DOHH2 (cell line): ENCODE measurements around the gene PRICKLE1.

ENCODE experiments used
- H3F3A ChIP-seq: fragments of 200-600 bp; sonication (generic), shearing (Covaris generic); 2 replicates; pipeline ENCODE4 v1.6.0; 2016; ENCODE audit warnings: antibody characterized with exemption, mild to moderate bottlenecking; ENCODE audit not compliant: control insufficient read depth, insufficient read depth
- H3K27ac ChIP-seq: fragments of 200-600 bp; sonication (generic); 2 replicates; pipeline ENCODE4 v1.5.1; 2014; ENCODE audit warnings: low read depth, mild to moderate bottlenecking, low read length, moderate library complexity
- H3K27me3 ChIP-seq: fragments of 200-600 bp; sonication (generic); 2 replicates; pipeline ENCODE4 v1.6.1; 2014; ENCODE audit warnings: mild to moderate bottlenecking, low read length, mixed read lengths; ENCODE audit not compliant: control insufficient read depth
- H3K36me3 ChIP-seq: fragments of 200-600 bp; sonication (generic); 2 replicates; pipeline ENCODE4 v1.6.1; 2014; ENCODE audit warnings: mild to moderate bottlenecking, low read length, moderate library complexity, mixed read lengths; ENCODE audit not compliant: control insufficient read depth
- H3K4me1 ChIP-seq: fragments of 200-600 bp; sonication (generic); 2 replicates; pipeline ENCODE4 v1.6.1; 2014; ENCODE audit warnings: mild to moderate bottlenecking, low read length, mixed read lengths; ENCODE audit not compliant: control insufficient read depth
- H3K4me2 ChIP-seq: fragments of 200-600 bp; sonication (generic); 2 replicates; pipeline ENCODE4 v1.6.0; 2014; ENCODE audit warnings: mild to moderate bottlenecking, low read length, moderate library complexity
- H3K4me3 ChIP-seq: fragments of 200-600 bp; sonication (generic); 2 replicates; pipeline ENCODE4 v1.5.1; 2014; ENCODE audit warnings: mild to moderate bottlenecking, low read length, mixed read lengths
- H3K79me2 ChIP-seq: fragments of 200-600 bp; sonication (generic); 2 replicates; pipeline ENCODE4 v1.6.1; 2014; ENCODE audit warnings: mild to moderate bottlenecking, low read length, mixed read lengths; ENCODE audit not compliant: control insufficient read depth
- H3K9me2 ChIP-seq: fragments of 200-600 bp; sonication (generic); replicated peaks from 2 replicates; pipeline ENCODE4 v1.6.1; 2014; ENCODE audit warnings: mild to moderate bottlenecking, low read length, mixed read lengths; ENCODE audit not compliant: control insufficient read depth
- H3K9me3 ChIP-seq: fragments of 200-600 bp; sonication (generic); 2 replicates; pipeline ENCODE4 v1.6.1; 2014; ENCODE audit warnings: antibody characterized with exemption, low read length, mixed read lengths; ENCODE audit not compliant: control insufficient read depth, insufficient read depth
- H4K20me1 ChIP-seq: fragments of 200-600 bp; sonication (generic); 2 replicates; pipeline ENCODE4 v1.6.0; 2014; ENCODE audit warnings: low read depth, mild to moderate bottlenecking, antibody characterized with exemption, low read length, moderate library complexity; ENCODE audit not compliant: control insufficient read depth, insufficient read depth
- CTCF ChIP-seq: fragments of 200-600 bp; sonication (generic); IDR thresholded peaks from one replicate; pipeline ENCODE4 v1.5.1; 2014; ENCODE audit warnings: antibody characterized with exemption, mild to moderate bottlenecking, low read depth, low read length; ENCODE audit not compliant: poor library complexity, severe bottlenecking
- EZH2phosphoT487 ChIP-seq: fragments of 200-600 bp; sonication (generic); IDR thresholded peaks from 2 replicates; pipeline ENCODE4 v1.6.1; 2017; ENCODE audit warnings: borderline replicate concordance, mild to moderate bottlenecking, antibody characterized with exemption, low read length, moderate library complexity, mixed read lengths

PRICKLE1 gene

GRCh38 chr12:42588524-42589464 lies 752 bp downstream of the PRICKLE1 start:
- H3K27me3 ChIP-seq = peaks cover 52% of the 10 kb centered on the region
- H3K36me3 ChIP-seq = no peaks in the 10 kb centered on the region
- H3K9me2 ChIP-seq = no peaks in the 10 kb centered on the region
- no peaks in the 10 kb centered on the region for H4K20me1 ChIP-seq
- H3K4me1 ChIP-seq = peaks cover 10% of the 10 kb centered on the region
- TF ChIP-seq CTCF (no peak), EZH2phosphoT487 (0 out of 2 replicates have a peak, but pooled peaks have one; percentile 39)
- H3K4me2 ChIP-seq = peak overlapping the region; percentile 73
- H3F3A ChIP-seq = no peaks in the 10 kb centered on the region
- no peaks in the 10 kb centered on the region for H3K9me3 ChIP-seq
- peak overlapping the region; percentile 58; the same call in 1 of the 2 replicates for H3K4me3 ChIP-seq
- no peaks in the 10 kb centered on the region for H3K79me2 ChIP-seq
- no peak overlapping the region for H3K27ac ChIP-seq

DNA sequence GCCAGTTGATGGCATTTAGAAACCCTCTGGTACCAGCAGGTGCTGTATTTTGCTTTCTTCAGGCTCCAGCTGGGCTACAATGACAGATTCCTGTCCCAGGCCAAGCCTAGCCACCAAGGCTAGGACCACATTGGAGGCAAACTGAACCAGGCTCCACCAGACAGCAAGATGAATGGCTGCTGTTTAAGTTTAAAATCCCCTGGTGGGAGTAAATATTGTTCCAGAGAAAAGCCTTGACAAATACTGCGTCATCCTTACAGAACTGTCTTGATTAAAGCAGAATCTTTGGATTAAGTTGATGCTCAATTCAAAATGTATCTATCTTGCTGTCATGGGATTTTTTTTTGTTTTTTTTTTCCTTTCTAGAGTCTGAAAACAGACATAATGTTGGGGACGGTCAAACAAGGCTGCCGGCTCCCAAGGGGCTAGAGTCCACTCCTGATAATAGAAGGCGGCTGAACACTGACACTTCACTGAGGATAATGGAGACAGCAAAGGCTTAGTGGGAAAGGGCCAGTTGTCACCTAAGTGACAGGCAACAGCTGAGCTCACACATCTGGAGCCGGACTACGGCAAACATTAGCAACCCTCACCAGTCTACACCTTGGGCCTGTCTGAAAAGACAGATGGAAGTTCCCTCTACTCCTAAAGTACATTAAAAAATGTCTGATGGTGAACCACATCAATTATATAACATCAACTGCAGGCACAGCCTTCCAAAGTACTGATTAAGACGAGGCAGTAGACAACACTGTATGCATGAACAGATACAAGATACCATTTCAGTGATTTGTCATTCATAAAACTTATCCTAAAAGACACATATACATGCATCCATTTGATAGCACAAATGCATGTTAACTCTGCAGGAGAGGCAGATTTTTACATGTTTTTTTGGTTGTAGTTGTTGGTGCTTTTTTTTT lies 1.7 kb downstream of the PRICKLE1 start:
- H3K27ac ChIP-seq = no peak overlapping the region
- no peaks in the 10 kb centered on the region for H3K9me2 ChIP-seq
- no peak for TF ChIP-seq CTCF
- TF ChIP-seq EZH2phosphoT487 = no peak
- no peaks in the 10 kb centered on the region for H3K36me3 ChIP-seq
- H3F3A ChIP-seq = no peaks in the 10 kb centered on the region
- peaks cover 55% of the 10 kb centered on the region for H3K27me3 ChIP-seq
- H3K9me3 ChIP-seq = no peaks in the 10 kb centered on the region
- no peak overlapping the region for H3K4me2 ChIP-seq
- peaks cover 10% of the 10 kb centered on the region for H3K4me1 ChIP-seq
- no peaks in the 10 kb centered on the region for H3K79me2 ChIP-seq
- H3K4me3 ChIP-seq = no peak overlapping the region
- H4K20me1 ChIP-seq = no peaks in the 10 kb centered on the region

DNA sequence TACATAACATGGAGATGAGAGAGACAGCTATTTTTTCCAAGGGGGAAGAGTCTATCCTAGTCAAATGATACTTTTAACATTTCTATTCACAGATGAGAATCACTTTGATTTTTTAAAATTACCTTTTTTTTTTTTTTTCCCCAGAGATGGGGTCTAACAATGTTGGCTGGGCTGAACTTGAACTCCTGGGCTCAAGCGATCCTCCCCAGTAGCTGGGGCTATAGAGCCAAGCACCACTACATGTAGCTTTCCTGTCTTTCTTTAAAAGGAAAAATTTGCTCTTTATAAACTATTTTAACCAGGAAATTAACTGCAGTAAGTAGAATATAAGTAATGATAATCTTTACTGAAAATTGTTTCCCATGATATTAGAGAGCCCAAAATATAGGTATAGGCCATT lies 3.3 kb downstream of the PRICKLE1 start:
- Histone ChIP-seq H4K20me1 (no peaks in the 10 kb centered on the region), H3K79me2 (no peaks in the 10 kb centered on the region), H3K36me3 (no peaks in the 10 kb centered on the region), H3K9me3 (no peaks in the 10 kb centered on the region), H3K4me1 (peaks cover 10% of the 10 kb centered on the region), H3K4me2 (no peak overlapping the region), H3K4me3 (no peak overlapping the region), H3K27me3 (peaks cover 57% of the 10 kb centered on the region), H3F3A (no peaks in the 10 kb centered on the region), H3K9me2 (no peaks in the 10 kb centered on the region), H3K27ac (no peak overlapping the region)
- no peak for TF ChIP-seq CTCF
- TF ChIP-seq EZH2phosphoT487 = no peak
